ENCODE measurements around the gene TLE4.

GRCh38 chr9:79660615-79661014, 88.8 kb downstream of the TLE4 start:
- TF ChIP-seq POLR2A (IDR thresholded peaks at IDR 0.05; ENCODE audit: low read length) (no peak), GATA1 (IDR thresholded peaks at IDR 0.05; ENCODE audit: low read depth, low read length) (no peak)

All from erythroblast (primary cell).